Measurements from ENCODE around the gene ZNF140.

ZNF140 gene

GRCh38 chr12:133080368-133081158 is at the start of gene ZNF140:
ZNF140 (plus strand) TSS chr12:133080923; CDS start chr12:133081321, 398 bp downstream.
- DNase-seq (ENCODE audit: low spot score) = peak; percentile 55

GRCh38 chr12:133037207-133038005 is 43.3 kb upstream of the ZNF140 start, which contains the start of gene ZNF84:
ZNF84 (plus strand) TSS chr12:133037509; CDS start chr12:133041468, 3,959 bp downstream.
- peak; percentile 76 for DNase-seq (ENCODE audit: low spot score)

GRCh38 chr12:133038118-133038709 is 42.5 kb upstream of the ZNF140 start:
- no peak for DNase-seq (ENCODE audit: low spot score)

- DNase-seq (ENCODE audit: low spot score) = no peak
Observed at GRCh38 chr12:133046698-133047097, 34.0 kb upstream of the ZNF140 start.

GRCh38 chr12:133057446-133057845 is 23.3 kb upstream of the ZNF140 start:
- no peak for DNase-seq (ENCODE audit: low spot score)

- DNase-seq (ENCODE audit: low spot score) = no peak
Observed at GRCh38 chr12:133058203-133059113, 22.3 kb upstream of the ZNF140 start.

- no peak for DNase-seq (ENCODE audit: low spot score)
Observed at GRCh38 chr12:133061954-133062353, 18.8 kb upstream of the ZNF140 start.

GRCh38 chr12:133063556-133063955 is 17.2 kb upstream of the ZNF140 start:
- no peak for DNase-seq (ENCODE audit: low spot score)

GRCh38 chr12:133073836-133074235 is 6.9 kb upstream of the ZNF140 start:
- no peak for DNase-seq (ENCODE audit: low spot score)

- peak; percentile 64 for DNase-seq (ENCODE audit: low spot score)
Observed at GRCh38 chr12:133080026-133080367, 726 bp upstream of the ZNF140 start.

GRCh38 chr12:133081159-133081780 is 547 bp downstream of the ZNF140 start:
- no peak for DNase-seq (ENCODE audit: low spot score)

- no peak for DNase-seq (ENCODE audit: low spot score)
Observed at GRCh38 chr12:133083345-133083744, 2.6 kb downstream of the ZNF140 start.

GRCh38 chr12:133105620-133106019 is 24.9 kb downstream of the ZNF140 start:
- no peak for DNase-seq (ENCODE audit: low spot score)

GRCh38 chr12:133106253-133106652 is 25.5 kb downstream of the ZNF140 start:
- no peak for DNase-seq (ENCODE audit: low spot score)

- DNase-seq (ENCODE audit: low spot score) = no peak
Observed at GRCh38 chr12:133107121-133107520, 26.4 kb downstream of the ZNF140 start.

GRCh38 chr12:133108150-133108549 is 27.4 kb downstream of the ZNF140 start:
- no peak for DNase-seq (ENCODE audit: low spot score)

- no peak for DNase-seq (ENCODE audit: low spot score)
Observed at GRCh38 chr12:133120385-133121191, 39.9 kb downstream of the ZNF140 start.

GRCh38 chr12:133124674-133125073 is 44.0 kb downstream of the ZNF140 start:
- no peak for DNase-seq (ENCODE audit: low spot score)

- DNase-seq (ENCODE audit: low spot score) = no peak
Observed at GRCh38 chr12:133129368-133130037, 48.8 kb downstream of the ZNF140 start.
